ACC112 (cell line): ENCODE results near the gene SMOC1.

Source experiments
- H2AFZ ChIP-seq: fragments of 200-600 bp; sonication (generic); one replicate; pipeline ENCODE4 v1.6.0; 2017; ENCODE audit warnings: antibody characterized with exemption, low read length; ENCODE audit not compliant: unreplicated experiment
- H3K27ac ChIP-seq: fragments of 200-600 bp; sonication (generic); 2 replicates; pipeline ENCODE4 v1.5.1; 2014; ENCODE audit warnings: low read depth, mild to moderate bottlenecking, antibody characterized with exemption, low read length, moderate library complexity
- H3K27me3 ChIP-seq: fragments of 200-600 bp; sonication (generic); 2 replicates; pipeline ENCODE4 v1.6.1; 2014; ENCODE audit warnings: mild to moderate bottlenecking, antibody characterized with exemption, low read length, moderate library complexity, mixed read lengths; ENCODE audit not compliant: insufficient read depth
- H3K36me3 ChIP-seq: fragments of 200-600 bp; sonication (generic); 2 replicates; pipeline ENCODE4 v1.6.1; 2016; ENCODE audit warnings: mild to moderate bottlenecking, antibody characterized with exemption, low read length, moderate library complexity, mixed read lengths; ENCODE audit not compliant: insufficient read depth
- H3K4me1 ChIP-seq: fragments of 200-600 bp; sonication (generic); one replicate; pipeline ENCODE4 v1.6.1; 2016; ENCODE audit warnings: low read length, mixed read lengths; ENCODE audit not compliant: insufficient read depth, unreplicated experiment, control insufficient read depth
- H3K4me3 ChIP-seq: fragments of 200-600 bp; sonication (generic); 2 replicates; pipeline ENCODE4 v1.5.1; 2014; ENCODE audit warnings: mild to moderate bottlenecking, low read depth, low read length
- H3K79me2 ChIP-seq: fragments of 200-600 bp; sonication (generic); one replicate; pipeline ENCODE4 v1.6.0; 2016; ENCODE audit warnings: low read length; ENCODE audit not compliant: control insufficient read depth, unreplicated experiment, insufficient read depth

SMOC1 gene

GRCh38 chr14:70021548-70022220 lies 142.5 kb downstream of the SMOC1 start:
- Histone ChIP-seq H2AFZ (no peak overlapping the region), H3K27ac (no peak overlapping the region), H3K27me3 (peaks cover 39% of the 10 kb centered on the region; the same call in 1 of the 2 replicates), H3K4me3 (no peak overlapping the region), H3K36me3 (no peaks in the 10 kb centered on the region), H3K79me2 (no peaks in the 10 kb centered on the region), H3K4me1 (no peaks in the 10 kb centered on the region)

- no peak overlapping the region for H3K27ac ChIP-seq
- H3K79me2 ChIP-seq: no peaks in the 10 kb centered on the region
- peaks cover 30% of the 10 kb centered on the region; the same call in 1 of the 2 replicates for H3K27me3 ChIP-seq
- H3K4me1 ChIP-seq: no peaks in the 10 kb centered on the region
- no peak overlapping the region for H3K4me3 ChIP-seq
- no peak overlapping the region for H2AFZ ChIP-seq
- H3K36me3 ChIP-seq: no peaks in the 10 kb centered on the region
Measured at GRCh38 chr14:70022771-70023445, 143.7 kb downstream of the SMOC1 start.

GRCh38 chr14:70023871-70024270 lies 144.7 kb downstream of the SMOC1 start:
- no peaks in the 10 kb centered on the region for H3K36me3 ChIP-seq
- no peaks in the 10 kb centered on the region for H3K4me1 ChIP-seq
- H3K27ac ChIP-seq: no peak overlapping the region
- H3K79me2 ChIP-seq: no peaks in the 10 kb centered on the region
- no peak overlapping the region for H3K4me3 ChIP-seq
- H2AFZ ChIP-seq: no peak overlapping the region
- H3K27me3 ChIP-seq: peaks cover 32% of the 10 kb centered on the region; the same call in 1 of the 2 replicates

GRCh38 chr14:70027785-70028428 lies 148.7 kb downstream of the SMOC1 start:
- H3K4me3 ChIP-seq: no peak overlapping the region
- H3K79me2 ChIP-seq: no peaks in the 10 kb centered on the region
- peaks cover 36% of the 10 kb centered on the region; the same call in 1 of the 2 replicates for H3K27me3 ChIP-seq
- H3K27ac ChIP-seq: no peak overlapping the region
- no peaks in the 10 kb centered on the region for H3K4me1 ChIP-seq
- no peaks in the 10 kb centered on the region for H3K36me3 ChIP-seq
- no peak overlapping the region for H2AFZ ChIP-seq

- H2AFZ ChIP-seq: no peak overlapping the region
- no peak overlapping the region for H3K4me3 ChIP-seq
- H3K36me3 ChIP-seq: no peaks in the 10 kb centered on the region
- H3K79me2 ChIP-seq: no peaks in the 10 kb centered on the region
- H3K27me3 ChIP-seq: peaks cover 31% of the 10 kb centered on the region; the same call in 1 of the 2 replicates
- no peaks in the 10 kb centered on the region for H3K4me1 ChIP-seq
- H3K27ac ChIP-seq: no peak overlapping the region
Measured at GRCh38 chr14:70029296-70030132, 150.3 kb downstream of the SMOC1 start.

- Histone ChIP-seq H3K79me2 (no peaks in the 10 kb centered on the region), H3K4me3 (no peak overlapping the region), H2AFZ (no peak overlapping the region), H3K36me3 (no peaks in the 10 kb centered on the region), H3K4me1 (no peaks in the 10 kb centered on the region), H3K27me3 (peaks cover 20% of the 10 kb centered on the region; the same call in 1 of the 2 replicates), H3K27ac (no peak overlapping the region)
Measured at GRCh38 chr14:70032016-70032415, 152.8 kb downstream of the SMOC1 start.

- no peak overlapping the region for H3K4me3 ChIP-seq
- H3K27ac ChIP-seq: no peak overlapping the region
- no peaks in the 10 kb centered on the region for H3K79me2 ChIP-seq
- no peak overlapping the region for H2AFZ ChIP-seq
- H3K4me1 ChIP-seq: no peaks in the 10 kb centered on the region
- H3K36me3 ChIP-seq: no peaks in the 10 kb centered on the region
- H3K27me3 ChIP-seq: peaks cover 20% of the 10 kb centered on the region; the same call in 1 of the 2 replicates
Measured at GRCh38 chr14:70032447-70032846, 153.2 kb downstream of the SMOC1 start.

GRCh38 chr14:70033116-70033515 lies 153.9 kb downstream of the SMOC1 start:
- Histone ChIP-seq H3K79me2 (no peaks in the 10 kb centered on the region), H2AFZ (no peak overlapping the region), H3K4me1 (no peaks in the 10 kb centered on the region)

GRCh38 chr14:70033561-70033960 lies 154.3 kb downstream of the SMOC1 start:
- Histone ChIP-seq H3K27me3 (peaks cover 17% of the 10 kb centered on the region; the same call in 1 of the 2 replicates), H3K4me1 (no peaks in the 10 kb centered on the region), H2AFZ (no peak overlapping the region), H3K36me3 (no peaks in the 10 kb centered on the region), H3K27ac (no peak overlapping the region), H3K4me3 (no peak overlapping the region), H3K79me2 (no peaks in the 10 kb centered on the region)

More at GRCh38 chr14:70033116-70033515, 153.9 kb downstream of the SMOC1 start:
- Histone ChIP-seq H3K4me3 (no peak overlapping the region), H3K27me3 (peaks cover 20% of the 10 kb centered on the region; the same call in 1 of the 2 replicates), H3K36me3 (no peaks in the 10 kb centered on the region), H3K27ac (no peak overlapping the region)

GRCh38 chr14:70034257-70034656 lies 155.0 kb downstream of the SMOC1 start:
- Histone ChIP-seq H3K27me3 (peaks cover 11% of the 10 kb centered on the region; the same call in 1 of the 2 replicates), H3K4me1 (no peaks in the 10 kb centered on the region), H2AFZ (no peak overlapping the region), H3K36me3 (no peaks in the 10 kb centered on the region), H3K27ac (no peak overlapping the region), H3K79me2 (no peaks in the 10 kb centered on the region), H3K4me3 (no peak overlapping the region)
